HepG2 (cell line): ENCODE measurements around the gene ERLEC1. TPM values are rescaled to one million over a fixed set of nuclear protein-coding genes. Genes with fewer than 3 reads are reported as not detected.

Experiments used
- ASH2L ChIP-seq: fragments of 300-600, 200-600 bp; sonication (generic); IDR thresholded peaks from 2 replicates; pipeline ENCODE4 v1.7.0; 2017; ENCODE audit warnings: low read depth, mild to moderate bottlenecking, moderate library complexity, mixed read lengths, low read length; ENCODE audit not compliant: insufficient read length
- ATF2 ChIP-seq: sonication (generic); formaldehyde crosslinking; IDR thresholded peaks from 2 replicates; pipeline ENCODE4 v1.4.0; 2020; ENCODE audit warnings: missing genetic modification reagents
- FOXO1 ChIP-seq: sonication (generic); formaldehyde crosslinking; IDR thresholded peaks from 2 replicates; pipeline ENCODE4 v1.4.0; 2020; ENCODE audit warnings: missing genetic modification reagents
- FOXP1 ChIP-seq, 2 experiments: fragments of 450-650 bp in 1 of 2; IDR thresholded peaks; 2 replicates each; pipeline ENCODE4 v1.6.1; 2017 to 2018; ENCODE audit warnings: antibody characterized with exemption in 1 of 2
- GRHL1 ChIP-seq: sonication (generic); formaldehyde crosslinking; conservative IDR thresholded peaks from 2 replicates; pipeline ENCODE4 v1.8.0; 2022; ENCODE audit warnings: missing genetic modification reagents
- HCFC1 ChIP-seq: fragments of 150-350 bp; IDR thresholded peaks from 2 replicates; pipeline ENCODE4 v1.6.1; 2014; ENCODE audit warnings: low read depth, low read length
- HMGXB3 ChIP-seq: sonication (generic); formaldehyde crosslinking; IDR thresholded peaks from 2 replicates; pipeline ENCODE4 v1.4.0; 2020; ENCODE audit warnings: missing genetic modification reagents, borderline replicate concordance
- HNRNPK ChIP-seq: fragments of 200-400 bp; formaldehyde crosslinking; IDR thresholded peaks from 2 replicates; pipeline ENCODE4 v1.6.1; 2018; ENCODE audit warnings: low read length, low read depth, moderate library complexity, mild to moderate bottlenecking; ENCODE audit not compliant: poor library complexity, severe bottlenecking
- ISL2 ChIP-seq: sonication (generic); formaldehyde crosslinking; IDR thresholded peaks from 2 replicates; pipeline ENCODE4 v1.5.0; 2020; ENCODE audit warnings: missing genetic modification reagents
- JUNB ChIP-seq: sonication (generic); formaldehyde crosslinking; IDR thresholded peaks from 2 replicates; pipeline ENCODE4 v1.8.0; 2022; ENCODE audit warnings: missing genetic modification reagents, mild to moderate bottlenecking, borderline replicate concordance
- KLF11 ChIP-seq: IDR thresholded peaks from 2 replicates; pipeline ENCODE4 v1.6.1; 2016; ENCODE audit warnings: missing compliant biosample characterization
- NFRKB ChIP-seq: fragments of 450-650 bp; IDR thresholded peaks from 2 replicates; pipeline ENCODE4 v1.6.1; 2017
- PHF21A ChIP-seq: sonication (generic); formaldehyde crosslinking; IDR thresholded peaks from 2 replicates; pipeline ENCODE4 v1.5.0; 2020; ENCODE audit warnings: mild to moderate bottlenecking, missing genetic modification reagents
- RAD51 ChIP-seq: fragments of 450-650 bp; IDR thresholded peaks from 2 replicates; pipeline ENCODE4 v1.6.1; 2016; ENCODE audit warnings: borderline replicate concordance
- SMYD3 ChIP-seq: sonication (generic); formaldehyde crosslinking; IDR thresholded peaks from 2 replicates; pipeline ENCODE4 v1.8.1; 2023; ENCODE audit warnings: mild to moderate bottlenecking, missing genetic modification reagents
- SP2 ChIP-seq: sonication (generic); formaldehyde crosslinking; IDR thresholded peaks from 2 replicates; pipeline ENCODE4 v1.5.1; 2020; ENCODE audit warnings: mild to moderate bottlenecking, missing genetic modification reagents
- ZC3H4 ChIP-seq: sonication (generic); formaldehyde crosslinking; IDR thresholded peaks from 2 replicates; pipeline ENCODE4 v1.4.0; 2020; ENCODE audit warnings: missing genetic modification reagents, borderline replicate concordance
- ZFP37 ChIP-seq: sonication (generic); formaldehyde crosslinking; IDR thresholded peaks from 2 replicates; pipeline ENCODE4 v1.4.0; 2020; ENCODE audit warnings: missing genetic modification reagents, borderline replicate concordance
- ZNF446 ChIP-seq: sonication (generic); formaldehyde crosslinking; IDR thresholded peaks from 2 replicates; pipeline ENCODE4 v1.5.0; 2020; ENCODE audit warnings: mild to moderate bottlenecking, missing genetic modification reagents
- ZNF580 ChIP-seq: IDR thresholded peaks from 2 replicates; pipeline ENCODE4 v1.6.1; 2016; ENCODE audit warnings: low read depth, borderline replicate concordance
- ZNF773 ChIP-seq: sonication (generic); formaldehyde crosslinking; IDR thresholded peaks from 2 replicates; pipeline ENCODE4 v1.4.0; 2020; ENCODE audit warnings: missing genetic modification reagents, borderline replicate concordance
- ZNF777 ChIP-seq: sonication (generic); formaldehyde crosslinking; IDR thresholded peaks from 2 replicates; pipeline ENCODE4 v1.4.0; 2020; ENCODE audit warnings: missing genetic modification reagents
- polyA plus RNA-seq, 8 experiments: library from polyadenylated mRNA; depleted of rRNA in 3 of 8; stranded (reverse) in 7 of 8; unstranded in 1 of 8; fragments of >200 nt; fragmentation: Illumina TruSeq in 4 of 8; extraction: Trizol in 4 of 8; gene quantifications; 2 replicates each; pipeline versions ENCODE4 v1.2.1 to v1.2.3, GENCODE V29; 2011 to 2016; ENCODE audit warnings: low read depth in 4 of 8, missing spikeins in 1 of 8, mixed read lengths in 1 of 8; ENCODE audit not compliant: insufficient read depth in 1 of 8
- total RNA-seq, 5 experiments: library from RNA; depleted of rRNA; stranded (reverse); fragments of >200 nt; fragmentation: Illumina TruSeq; extraction: Trizol; gene quantifications; 2 replicates each; pipeline ENCODE4 v1.2.3, GENCODE V29; 2016; ENCODE audit warnings: low read depth in 1 of 5

The ERLEC1 gene
- total and polyA plus RNA-seq, 2 of the 13 experiments (the other 11 are each of a cell fraction or from before 2014, with no cell fraction given): 87.3 to 88.4 TPM

GRCh38 chr2:53786705-53787613 lies at the start of gene ERLEC1, which contains the start of gene ASB3 (continued):
- TF ChIP-seq HMGXB3 (CRISPR knock-in tag): peak; percentile 81; the same call in 1 of the 2 replicates
- TF ChIP-seq ZNF446 (CRISPR knock-in tag): peak; percentile 82; the same call in 1 of the 2 replicates
- peak; percentile 98 for TF ChIP-seq ASH2L
- no peak; the same call in 1 of the 2 replicates for TF ChIP-seq ZNF773
- TF ChIP-seq SP2 (CRISPR knock-in tag): peak; percentile 78
- TF ChIP-seq ZC3H4 (CRISPR knock-in tag): peak; percentile 34; the same call in 1 of the 2 replicates
- TF ChIP-seq FOXP1 (IDR thresholded peaks at IDR 0.05): no peak
- TF ChIP-seq FOXP1 (CRISPR knock-in tag; IDR thresholded peaks at IDR 0.05): peak; percentile 62
- no peak for TF ChIP-seq RAD51
- peak; percentile 70 for TF ChIP-seq HNRNPK
- TF ChIP-seq SMYD3 (CRISPR knock-in tag): peak; percentile 97
- TF ChIP-seq PHF21A: peak; percentile 76; the same call in 1 of the 2 replicates
- no peak for TF ChIP-seq JUNB (CRISPR knock-in tag)
- no peak for TF ChIP-seq NFRKB
- 0 out of 2 replicates have a peak, but pooled peaks have one; percentile 75 for TF ChIP-seq ZFP37 (CRISPR knock-in tag)
- TF ChIP-seq ATF2 (CRISPR knock-in tag): peak; percentile 92
- peak; percentile 92 for TF ChIP-seq ZNF777 (CRISPR knock-in tag)
- TF ChIP-seq ZNF580 (CRISPR knock-in tag): peak; percentile 97; the same call in 1 of the 2 replicates
- TF ChIP-seq FOXO1 (CRISPR knock-in tag): peak; percentile 93
- TF ChIP-seq KLF11: peak; percentile 94
- TF ChIP-seq ISL2 (CRISPR knock-in tag): peak; percentile 93
- TF ChIP-seq GRHL1 (CRISPR knock-in tag): no peak
- TF ChIP-seq HCFC1: peak; percentile 79
